Camera-type eye (tissue), 1 donor: ENCODE measurements around the gene POU5F1. TPM values are rescaled to one million over a fixed set of nuclear protein-coding genes. Genes with fewer than 3 reads are reported as not detected.

Source experiments
- total RNA-seq: library from RNA; depleted of rRNA; stranded (reverse); fragments of >200 nt; gene quantifications from one replicate; pipeline ENCODE4 v1.2.3, GENCODE V29; 2014

POU5F1 gene
- not detected for total RNA-seq

DNA sequence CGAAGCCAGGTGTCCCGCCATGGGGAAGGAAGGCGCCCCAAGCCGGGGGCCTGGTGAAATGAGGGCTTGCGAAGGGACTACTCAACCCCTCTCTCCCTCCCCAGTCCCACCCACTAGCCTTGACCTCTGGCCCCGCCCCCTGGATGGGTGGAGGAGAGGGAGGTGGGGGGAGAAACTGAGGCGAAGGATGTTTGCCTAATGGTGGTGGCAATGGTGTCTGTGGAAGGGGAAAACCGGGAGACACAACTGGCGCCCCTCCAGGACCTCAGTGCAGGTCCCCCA, at the start of gene POU5F1:
POU5F1 (minus strand) TSS at position 83 of the 282 bp plus-strand sequence; CDS start at position 21, 62 bp downstream.

DNA sequence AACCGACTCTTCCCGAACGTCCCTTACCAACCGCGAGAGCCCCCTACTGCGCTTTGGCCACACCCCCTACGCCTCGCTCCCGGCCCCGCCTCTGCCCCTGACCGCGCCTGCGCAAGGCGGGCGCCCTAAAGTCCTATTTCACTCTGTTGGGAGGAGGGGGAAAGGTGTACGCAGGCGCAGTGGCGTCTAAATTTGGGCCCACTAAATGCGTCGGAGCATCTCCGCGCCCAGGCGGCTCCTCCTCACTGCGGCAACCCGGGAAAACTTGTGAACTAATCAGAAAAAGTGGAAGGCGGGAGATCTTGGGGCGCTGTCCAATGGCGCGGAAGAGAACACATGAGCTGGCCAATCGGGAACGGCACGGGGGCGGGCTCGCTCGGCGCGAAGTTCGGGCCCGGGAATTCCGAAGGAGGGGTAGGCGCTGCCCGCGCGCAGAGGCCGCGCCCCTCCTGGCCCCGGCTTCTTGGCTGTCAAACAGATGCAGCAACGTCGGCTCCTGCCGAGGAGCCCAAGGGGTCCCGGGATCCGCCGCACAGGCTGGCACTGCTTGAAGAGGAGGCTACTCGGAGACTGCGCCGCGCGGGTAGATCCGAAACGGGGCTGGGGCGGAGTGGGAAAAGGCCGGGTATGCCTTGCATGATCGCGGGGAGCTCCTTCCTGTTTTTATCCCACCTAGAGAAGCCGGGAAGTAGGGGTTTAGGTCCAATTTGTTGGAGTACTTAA, 12.2 kb downstream of the POU5F1 start, which contains the start of gene TCF19:
TCF19 (plus strand) TSS at position 450 of the 723 bp plus-strand sequence. CDS start 881 bp downstream, outside the sequence.

DNA sequence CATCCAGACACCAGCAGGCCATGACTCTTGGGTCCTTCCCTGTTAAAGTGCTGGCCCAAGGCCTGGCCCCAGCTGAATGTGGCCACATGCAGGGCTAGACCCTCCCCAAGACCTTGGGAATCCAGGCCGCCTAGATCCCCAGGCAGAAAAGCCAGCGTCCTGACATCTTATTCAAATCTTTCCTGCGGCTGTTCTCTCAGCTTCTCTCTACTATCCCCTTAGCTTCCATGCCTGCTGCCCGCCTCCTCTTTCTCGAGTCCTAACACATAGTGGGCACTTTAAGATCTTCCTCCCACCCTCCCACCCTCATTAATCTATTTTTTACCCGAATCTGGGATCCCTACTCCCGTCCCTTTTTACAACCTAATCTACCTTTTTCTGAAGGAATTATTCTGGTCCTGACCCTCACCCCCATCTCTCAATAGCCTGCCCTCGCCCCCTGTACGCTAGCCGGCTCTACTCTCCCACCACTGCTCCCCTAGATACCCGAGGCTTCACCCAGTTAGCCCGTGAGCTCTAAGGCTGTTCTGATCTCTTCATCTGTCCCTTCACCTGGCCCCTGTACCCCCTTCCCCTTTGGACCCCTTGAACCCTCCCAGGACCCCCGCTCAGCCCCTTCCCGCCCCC, 12.9 kb downstream of the POU5F1 start, which contains the start of gene CCHCR1:
CCHCR1 (minus strand) TSS at position 290 of the 627 bp plus-strand sequence; CDS start at position 88, 202 bp downstream.

DNA sequence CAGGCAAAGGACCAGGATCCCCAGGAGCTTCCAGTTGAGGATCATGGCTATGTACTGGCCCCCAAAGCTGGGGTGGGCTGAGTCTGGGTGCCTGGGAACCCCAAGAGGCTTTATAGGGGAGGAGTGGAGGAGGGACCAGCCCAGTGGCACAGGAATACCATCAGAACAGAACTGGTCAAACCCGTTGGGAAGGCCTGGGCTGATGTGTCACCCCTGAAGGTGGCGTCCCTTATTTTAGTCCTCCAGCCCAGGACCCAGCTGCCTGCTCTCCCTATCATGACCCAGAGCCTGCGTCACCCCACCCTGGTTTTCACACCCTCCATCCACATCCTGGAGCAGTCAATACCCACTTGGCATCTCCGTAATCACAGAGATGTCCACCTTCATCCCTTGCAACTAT, 31.5 kb downstream of the POU5F1 start, which contains the start of gene PSORS1C2:
PSORS1C2 (minus strand) TSS at position 85 of the 400 bp plus-strand sequence; CDS start at position 45, 40 bp downstream.

DNA sequence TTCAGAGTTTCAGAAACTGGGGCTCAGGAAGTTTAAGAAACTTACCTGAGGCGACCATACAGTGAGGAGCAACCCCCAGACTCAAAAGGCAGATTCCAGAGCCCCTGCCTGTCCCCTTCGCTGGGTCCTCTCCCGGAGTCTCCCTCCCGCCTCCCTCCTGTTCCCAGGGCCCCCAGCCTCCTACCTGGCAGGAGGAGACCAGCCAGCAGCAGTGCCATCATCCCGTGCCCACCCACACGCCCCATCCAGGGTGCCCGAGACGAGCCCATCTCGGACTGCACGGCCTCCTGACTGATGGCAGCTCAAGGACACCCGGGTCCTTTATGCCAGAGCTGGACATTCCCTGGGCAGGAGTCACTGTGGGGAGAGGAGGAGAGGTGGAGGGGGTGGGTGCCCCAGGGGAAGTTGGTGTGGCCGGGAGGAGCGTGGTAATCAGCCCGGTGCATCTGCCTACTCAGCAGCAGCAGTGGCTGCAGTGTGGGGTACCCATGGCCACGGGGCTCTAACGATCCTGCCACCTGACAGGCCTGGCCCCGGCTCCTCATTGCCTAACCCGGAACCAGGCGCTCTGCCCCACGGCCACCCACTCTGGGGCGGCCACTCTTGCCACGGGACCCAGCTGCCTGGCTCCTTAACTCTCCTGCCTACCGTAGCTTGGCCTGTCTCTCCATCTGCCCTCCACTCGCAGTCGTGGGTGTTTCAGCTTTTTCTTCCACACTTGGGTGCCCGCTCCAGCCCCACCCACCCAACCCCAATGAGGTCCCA, 50.1 kb downstream of the POU5F1 start, which contains the start of gene CDSN:
CDSN (minus strand) TSS at position 296 of the 765 bp plus-strand sequence; CDS start at position 269, 27 bp downstream.

DNA sequence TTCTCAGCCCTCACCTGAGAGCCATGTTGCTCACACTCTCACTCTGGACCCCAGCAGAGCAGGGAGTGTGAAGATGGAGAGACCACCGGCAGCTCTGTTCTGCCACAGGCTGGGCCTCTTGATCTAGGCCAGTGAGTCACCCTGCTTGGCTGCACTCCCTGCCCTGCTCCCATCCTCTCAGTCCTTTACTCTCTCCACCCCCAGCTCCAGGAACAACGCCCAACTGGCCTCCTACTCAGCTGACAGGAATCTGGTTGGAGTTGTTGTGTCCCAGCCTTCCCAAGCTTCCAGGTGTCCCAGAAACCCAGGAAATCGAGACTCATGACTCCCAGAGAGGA, 56.0 kb downstream of the POU5F1 start, which contains the start of gene PSORS1C1:
PSORS1C1 (plus strand) TSS at position 260 of the 338 bp plus-strand sequence. CDS start 14,833 bp downstream, outside the sequence.

Other genes with a start within 250 kb of the POU5F1 start
- gene SFTA2, start 238.5 kb downstream of the POU5F1 start, total RNA-seq, result not detected
- gene MUCL3, start 229.7 kb downstream of the POU5F1 start, total RNA-seq, result not detected
- 0.11 TPM for gene MUC21, start 187.0 kb downstream of the POU5F1 start, total RNA-seq
- gene MUC22, start 160.2 kb downstream of the POU5F1 start, total RNA-seq, result 0.11 TPM
- not detected for gene C6orf15, start 58.1 kb downstream of the POU5F1 start, total RNA-seq
- gene PSORS1C1, start 55.9 kb downstream of the POU5F1 start, total RNA-seq, result 0.22 TPM
- not detected for gene CDSN, start 50.2 kb downstream of the POU5F1 start, total RNA-seq
- gene PSORS1C2, start 31.6 kb downstream of the POU5F1 start, total RNA-seq, result not detected
- 15.3 TPM for gene CCHCR1, start 12.9 kb downstream of the POU5F1 start, total RNA-seq
- gene TCF19, start 12.1 kb downstream of the POU5F1 start, total RNA-seq, result 10.0 TPM
- gene HLA-C, start 101.4 kb upstream of the POU5F1 start, total RNA-seq, result 23.3 TPM
- gene HLA-B, start 186.5 kb upstream of the POU5F1 start, total RNA-seq, result 169 TPM
- 9.9 TPM for gene MICA, start 232.9 kb upstream of the POU5F1 start, total RNA-seq